PFSK-1 (cell line): ENCODE results near the gene OR2AE1.

ENCODE experiments used
- FOXP2 ChIP-seq: optimal IDR thresholded peaks from 2 replicates; pipeline ENCODE3; 2011; ENCODE audit warnings: borderline replicate concordance, control low read depth, inconsistent platforms; ENCODE audit not compliant: insufficient read depth; ENCODE audit errors: extremely low read length, extremely low read depth
- POLR2AphosphoS5 ChIP-seq: IDR thresholded peaks from 2 replicates; pipeline ENCODE4 v1.6.1; 2012; ENCODE audit warnings: low read depth, mild to moderate bottlenecking, control low read depth, low read length, moderate library complexity
- REST ChIP-seq, 2 experiments: IDR thresholded peaks; 2 replicates each; pipeline versions ENCODE4 v1.6.1 to v1.8.0; 2011 to 2012; ENCODE audit warnings: low read depth in 2 of 2, low read length in 2 of 2, control low read depth in 1 of 2, inconsistent platforms in 1 of 2, mild to moderate bottlenecking in 1 of 2, moderate library complexity in 1 of 2; ENCODE audit not compliant: insufficient read depth in 1 of 2
- SIN3A ChIP-seq: IDR thresholded peaks from 2 replicates; pipeline ENCODE4 v1.6.1; 2012; ENCODE audit warnings: mild to moderate bottlenecking, low read length, moderate library complexity, borderline replicate concordance; ENCODE audit not compliant: insufficient read depth
- TAF1 ChIP-seq: IDR thresholded peaks from 2 replicates; pipeline ENCODE4 v1.6.1; 2012; ENCODE audit warnings: low read length, control low read depth, borderline replicate concordance; ENCODE audit not compliant: insufficient read depth

Gene OR2AE1

DNA sequence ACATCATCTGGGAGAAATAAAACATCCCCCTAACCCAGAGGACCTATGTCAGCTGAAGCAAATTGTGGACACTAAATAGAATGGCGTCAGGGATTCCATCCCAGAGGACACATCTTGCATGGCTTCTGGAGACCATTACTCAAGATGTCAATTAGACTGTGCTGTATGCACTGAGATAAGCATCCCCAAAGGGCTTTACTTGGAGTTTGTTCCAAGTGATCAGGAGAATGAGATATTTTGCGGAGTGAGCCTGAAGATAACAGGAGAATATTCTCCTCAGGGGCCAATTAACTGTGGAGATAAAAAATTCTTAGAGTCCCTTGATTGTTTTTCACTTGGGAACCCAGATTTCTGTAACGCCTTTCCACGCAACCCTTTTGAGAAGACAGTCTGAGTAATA, 4.5 kb upstream of the OR2AE1 start:
- TF ChIP-seq POLR2AphosphoS5: no peak
- no peak for TF ChIP-seq REST (IDR thresholded peaks at IDR 0.05; ENCODE audit: insufficient read depth in 1 of 2, low read depth in 2 of 2, low read length in 2 of 2)
- TF ChIP-seq SIN3A: no peak
- TF ChIP-seq FOXP2: no peak
- TF ChIP-seq TAF1: no peak

DNA sequence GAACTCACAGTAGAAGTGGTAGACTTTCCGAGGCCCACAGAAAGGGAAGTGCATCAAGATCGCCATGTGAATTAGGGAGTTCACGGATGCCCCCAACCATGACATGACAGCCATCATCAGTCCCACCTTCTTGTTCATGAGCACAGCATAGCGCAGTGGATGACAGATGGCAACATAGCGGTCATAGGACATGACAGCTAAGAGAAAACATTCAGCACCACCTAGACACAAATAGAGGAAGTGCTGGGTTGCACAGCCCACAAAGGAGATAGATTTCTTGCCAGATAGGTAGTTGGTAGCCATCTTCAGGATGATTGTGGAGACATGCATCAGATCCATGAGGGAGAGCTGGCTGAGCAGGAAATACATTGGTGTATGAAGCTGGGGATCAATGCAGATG, 342 bp downstream of the OR2AE1 start:
- TF ChIP-seq POLR2AphosphoS5: no peak
- no peak for TF ChIP-seq REST (IDR thresholded peaks at IDR 0.05; ENCODE audit: insufficient read depth in 1 of 2, low read depth in 2 of 2, low read length in 2 of 2)
- TF ChIP-seq TAF1: no peak
- no peak for TF ChIP-seq SIN3A
- no peak for TF ChIP-seq FOXP2

- TF ChIP-seq FOXP2 (no peak), REST (IDR thresholded peaks at IDR 0.05; ENCODE audit: insufficient read depth in 1 of 2, low read depth in 2 of 2, low read length in 2 of 2) (no peak), TAF1 (no peak), SIN3A (no peak)
Observed at GRCh38 chr7:99868246-99868645, 8.6 kb downstream of the OR2AE1 start.

- no peak for TF ChIP-seq TAF1
- no peak for TF ChIP-seq SIN3A
- no peak for TF ChIP-seq FOXP2
- TF ChIP-seq REST (IDR thresholded peaks at IDR 0.05; ENCODE audit: insufficient read depth in 1 of 2, low read depth in 2 of 2, low read length in 2 of 2): no peak
Observed at GRCh38 chr7:99863847-99864440, 12.9 kb downstream of the OR2AE1 start.

DNA sequence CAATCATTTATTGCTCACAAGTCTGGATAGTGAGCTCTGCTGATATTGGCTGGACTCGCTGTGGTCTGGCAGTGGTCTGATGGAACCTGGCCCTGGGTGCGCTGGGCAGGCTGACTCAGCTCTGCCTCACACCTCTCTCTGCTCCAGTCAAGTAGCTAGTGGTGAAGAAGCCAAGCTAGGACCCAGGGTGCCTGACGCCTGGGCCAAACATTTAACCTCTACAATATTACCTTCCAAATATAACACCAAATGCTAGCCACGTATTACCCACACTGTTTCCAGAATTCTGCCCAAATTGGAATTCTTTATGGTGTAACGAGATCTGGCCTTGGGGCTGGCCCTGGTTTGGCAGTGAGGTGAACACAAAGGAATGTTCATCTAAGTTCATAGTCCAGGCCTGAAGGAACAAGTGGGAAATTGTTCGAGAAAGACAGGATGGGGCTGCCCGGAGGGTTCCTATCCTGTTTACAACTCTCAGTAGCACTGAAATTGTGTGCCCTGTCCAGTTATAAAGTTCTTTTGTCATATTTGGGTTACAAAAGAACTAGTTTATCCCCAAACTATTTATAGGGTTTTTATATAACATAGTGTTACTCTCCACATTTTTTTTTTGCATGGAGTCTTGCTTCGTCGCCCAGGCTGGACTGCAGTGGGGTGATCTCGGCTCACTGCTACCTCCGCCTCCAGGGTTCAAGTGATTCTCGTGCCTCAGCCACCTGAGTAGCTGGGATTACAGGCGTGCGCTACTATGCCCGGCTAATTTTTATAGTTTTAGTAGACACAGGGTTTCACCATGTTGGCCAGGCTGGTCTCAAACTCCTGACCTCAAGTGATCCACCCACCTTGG, 16.3 kb downstream of the OR2AE1 start:
- no peak for TF ChIP-seq REST (IDR thresholded peaks at IDR 0.05; ENCODE audit: insufficient read depth in 1 of 2, low read depth in 2 of 2, low read length in 2 of 2)
- TF ChIP-seq POLR2AphosphoS5: no peak
- no peak for TF ChIP-seq FOXP2
- TF ChIP-seq SIN3A: no peak
- TF ChIP-seq TAF1: no peak
